B cell (primary cell): ENCODE results near the gene CREBBP. TPM values are rescaled to one million over a fixed set of nuclear protein-coding genes. Genes with fewer than 3 reads are reported as not detected.

Experiments used
- ATAC-seq: fragments of 200-7000 bp; cut with Tn5 transposase; one replicate; pipeline ENCODE4 v1.10.0; 2021; ENCODE audit warnings: low read depth, mild to moderate bottlenecking, moderate number of reproducible peaks, moderate library complexity
- CTCF ChIA-PET: fragments of 350-600 bp; sonication (Branson Sonifier 250); formaldehyde crosslinking; loops from one replicate; lab custom pipeline; 2021; ENCODE audit warnings: antibody characterized with exemption, inconsistent platforms; lab: Charles Lee
- POLR2A ChIA-PET: fragments of 350-600 bp; sonication (Branson Sonifier 250); formaldehyde crosslinking; loops from one replicate; lab custom pipeline; 2021; ENCODE audit warnings: antibody characterized with exemption; lab: Charles Lee
- DNase-seq: peaks from one replicate; pipeline ENCODE4 v3.0.0; 2013
- H2AFZ ChIP-seq: 2 replicates; pipeline ENCODE4 v1.6.1; 2012; ENCODE audit warnings: mild to moderate bottlenecking, low read depth, low read length; ENCODE audit not compliant: insufficient read depth, poor library complexity, severe bottlenecking
- H3K27ac ChIP-seq, 2 donors: 1 replicate in 1 of 2; 2 replicates in 1 of 2; pipeline ENCODE4 v1.5.1; 2012 to 2013; ENCODE audit warnings: low read length in 2 of 2, mild to moderate bottlenecking in 2 of 2, moderate library complexity in 1 of 2
- H3K27me3 ChIP-seq, 4 experiments: fragments of 200-600 bp in 1 of 4; sonication (generic) in 1 of 4; replicated peaks in 1 of 4; 1 replicate in 2 of 4; 2 replicates in 2 of 4; pipeline versions ENCODE4 v1.6.1 to v1.7.0; 2013 to 2016; ENCODE audit warnings: low read length in 3 of 4, mild to moderate bottlenecking in 2 of 4, mixed read lengths in 1 of 4, moderate library complexity in 1 of 4; ENCODE audit not compliant: insufficient read depth in 4 of 4, control insufficient read depth in 3 of 4; ENCODE audit errors: control extremely low read depth in 1 of 4
- H3K36me3 ChIP-seq, 2 experiments: replicated peaks in 1 of 2; 1 replicate in 1 of 2; 2 replicates in 1 of 2; pipeline versions ENCODE4 v1.6.1 to v1.7.1; 2013; ENCODE audit warnings: low read length in 1 of 2; ENCODE audit not compliant: insufficient read depth in 2 of 2, control insufficient read depth in 1 of 2; ENCODE audit errors: control extremely low read depth in 1 of 2, extremely low read depth in 1 of 2
- H3K4me1 ChIP-seq, 2 donors: fragments of 200-600 bp in 1 of 2; sonication (generic) in 1 of 2; 1 replicate in 1 of 2; 2 replicates in 1 of 2; pipeline versions ENCODE4 v1.5.1 to v1.6.1; 2013 to 2017; ENCODE audit warnings: low read length in 2 of 2; ENCODE audit not compliant: control insufficient read depth in 2 of 2, insufficient read depth in 2 of 2
- H3K4me2 ChIP-seq: replicated peaks from 2 replicates; pipeline ENCODE3; 2012; ENCODE audit warnings: mild to moderate bottlenecking, low read depth, low read length; ENCODE audit not compliant: poor library complexity, severe bottlenecking
- H3K4me3 ChIP-seq, 5 experiments: fragments of 200-600 bp in 1 of 5; sonication (generic) in 1 of 5; 1 replicate in 3 of 5; 2 replicates in 2 of 5; pipeline versions ENCODE4 v1.5.1 to v1.7.0; 2011 to 2016; ENCODE audit warnings: low read length in 4 of 5, mild to moderate bottlenecking in 4 of 5, low read depth in 2 of 5, control low read depth in 1 of 5, moderate library complexity in 1 of 5; ENCODE audit not compliant: insufficient read depth in 1 of 5; ENCODE audit errors: control extremely low read depth in 1 of 5, extremely low read depth in 1 of 5
- H3K79me2 ChIP-seq: fragments of 200-600 bp; sonication (generic); one replicate; pipeline ENCODE4 v1.6.0; 2016; ENCODE audit warnings: low read length; ENCODE audit not compliant: control insufficient read depth, insufficient read depth
- H3K9ac ChIP-seq: fragments of 200-600 bp; sonication (generic); 2 replicates; pipeline ENCODE4 v1.6.1; 2017; ENCODE audit warnings: mild to moderate bottlenecking, low read length, moderate library complexity
- H3K9me3 ChIP-seq, 3 donors: one replicate each; pipeline versions ENCODE4 v1.6.1 to v1.7.1; 2013; ENCODE audit warnings: low read length in 2 of 3; ENCODE audit not compliant: control insufficient read depth in 2 of 3, insufficient read depth in 1 of 3; ENCODE audit errors: control extremely low read depth in 1 of 3
- H4K20me1 ChIP-seq: 2 replicates; pipeline ENCODE4 v1.6.0; 2012; ENCODE audit warnings: mild to moderate bottlenecking, low read length; ENCODE audit not compliant: insufficient read depth, control insufficient read depth, poor library complexity, severe bottlenecking
- H3K27ac Mint-ChIP-seq: one replicate; pipeline ENCODE4 v1.8.0; 2021; ENCODE audit warnings: mixed read lengths
- H3K27me3 Mint-ChIP-seq: one replicate; pipeline ENCODE4 v1.8.0; 2021; ENCODE audit warnings: mixed read lengths
- H3K4me1 Mint-ChIP-seq: one replicate; pipeline ENCODE4 v1.8.0; 2021; ENCODE audit warnings: mixed read lengths
- H3K4me3 Mint-ChIP-seq: one replicate; pipeline ENCODE4 v1.8.0; 2021; ENCODE audit warnings: mixed read lengths
- H3K9me3 Mint-ChIP-seq: one replicate; pipeline ENCODE4 v1.8.0; 2022; ENCODE audit warnings: mixed read lengths; ENCODE audit not compliant: insufficient read depth
- EZH2 ChIP-seq: IDR thresholded peaks from 2 replicates; pipeline ENCODE4 v1.6.1; 2012; ENCODE audit warnings: borderline replicate concordance, low read depth, mild to moderate bottlenecking, moderate library complexity, low read length; ENCODE audit not compliant: insufficient read depth, poor library complexity, severe bottlenecking
- WGBS: methylation state at CpG from one replicate; pipeline ENCODE4 v1.1.5; 2013; ENCODE audit warnings: missing lambda C conversion rate; ENCODE audit not compliant: insufficient coverage; 5-methylcytosine and 5-hydroxymethylcytosine counted together
- intact Hi-C: fragments of 100-400 bp; cut with micrococcal nuclease; formaldehyde crosslinking; loops from one replicate; pipeline ENCODE4 v1.10.0; 2022
- polyA plus RNA-seq: library from polyadenylated mRNA; depleted of rRNA; stranded (reverse); fragments of >200 nt; gene quantifications from 2 replicates; pipeline ENCODE4 v1.2.3, GENCODE V29; 2012
- total RNA-seq, 2 donors: library from RNA; stranded (reverse); fragments of 120-200 nt in 1 of 2; gene quantifications; 1 replicate in 1 of 2; 2 replicates in 1 of 2; pipeline versions ENCODE4 v1.2.3 to v1.2.4, GENCODE V29; 2013 to 2022
- TF ChIP-seq, protein P1 (sequence below): fragments of 200-600 bp; IDR thresholded peaks from one replicate; pipeline ENCODE4 v1.8.0; 2022; ENCODE audit warnings: antibody characterized with exemption, mild to moderate bottlenecking

Gene CREBBP
- total and polyA plus RNA-seq, 2 donors (not counting 1 experiment from before 2014, with no cell fraction given), result 27.6 to 206 TPM

GRCh38 chr16:3810818-3811217, 69.7 kb downstream of the CREBBP start:
- no peak overlapping the region for H2AFZ ChIP-seq
- H3K36me3 ChIP-seq, result peaks cover 3 to 51% of the 10 kb centered on the region in 2 experiments
- TF ChIP-seq, protein P1, sequence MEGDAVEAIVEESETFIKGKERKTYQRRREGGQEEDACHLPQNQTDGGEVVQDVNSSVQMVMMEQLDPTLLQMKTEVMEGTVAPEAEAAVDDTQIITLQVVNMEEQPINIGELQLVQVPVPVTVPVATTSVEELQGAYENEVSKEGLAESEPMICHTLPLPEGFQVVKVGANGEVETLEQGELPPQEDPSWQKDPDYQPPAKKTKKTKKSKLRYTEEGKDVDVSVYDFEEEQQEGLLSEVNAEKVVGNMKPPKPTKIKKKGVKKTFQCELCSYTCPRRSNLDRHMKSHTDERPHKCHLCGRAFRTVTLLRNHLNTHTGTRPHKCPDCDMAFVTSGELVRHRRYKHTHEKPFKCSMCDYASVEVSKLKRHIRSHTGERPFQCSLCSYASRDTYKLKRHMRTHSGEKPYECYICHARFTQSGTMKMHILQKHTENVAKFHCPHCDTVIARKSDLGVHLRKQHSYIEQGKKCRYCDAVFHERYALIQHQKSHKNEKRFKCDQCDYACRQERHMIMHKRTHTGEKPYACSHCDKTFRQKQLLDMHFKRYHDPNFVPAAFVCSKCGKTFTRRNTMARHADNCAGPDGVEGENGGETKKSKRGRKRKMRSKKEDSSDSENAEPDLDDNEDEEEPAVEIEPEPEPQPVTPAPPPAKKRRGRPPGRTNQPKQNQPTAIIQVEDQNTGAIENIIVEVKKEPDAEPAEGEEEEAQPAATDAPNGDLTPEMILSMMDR, result no peak
- no peak for TF ChIP-seq EZH2
- no peak overlapping the region for H3K27ac ChIP-seq
- peaks cover 97% of the 10 kb centered on the region for H4K20me1 ChIP-seq
- Mint-ChIP-seq H3K27me3 (no peaks in the 10 kb centered on the region), H3K4me3 (no peak overlapping the region), H3K4me1 (peaks cover 76% of the 10 kb centered on the region), H3K27ac (no peak overlapping the region), H3K9me3 (no peaks in the 10 kb centered on the region)
- no peaks in the 10 kb centered on the region for H3K9me3 ChIP-seq
- ChIA-PET CTCF (no interaction called here), POLR2A (no interaction called here)
- DNase-seq (no peak), ATAC-seq (no peak)
- no peak overlapping the region for H3K4me3 ChIP-seq
- H3K79me2 ChIP-seq, result peaks cover 100% of the 10 kb centered on the region
- WGBS, result 100% methylated on average over 3 of the region's 3 CpGs
- peaks cover 11 to 26% of the 10 kb centered on the region in 2 donors for H3K4me1 ChIP-seq
- H3K9ac ChIP-seq, result no peak overlapping the region
- H3K27me3 ChIP-seq, result no peaks in the 10 kb centered on the region
- intact Hi-C loops, result no loop called here
- H3K4me2 ChIP-seq, result no peak overlapping the region

DNA sequence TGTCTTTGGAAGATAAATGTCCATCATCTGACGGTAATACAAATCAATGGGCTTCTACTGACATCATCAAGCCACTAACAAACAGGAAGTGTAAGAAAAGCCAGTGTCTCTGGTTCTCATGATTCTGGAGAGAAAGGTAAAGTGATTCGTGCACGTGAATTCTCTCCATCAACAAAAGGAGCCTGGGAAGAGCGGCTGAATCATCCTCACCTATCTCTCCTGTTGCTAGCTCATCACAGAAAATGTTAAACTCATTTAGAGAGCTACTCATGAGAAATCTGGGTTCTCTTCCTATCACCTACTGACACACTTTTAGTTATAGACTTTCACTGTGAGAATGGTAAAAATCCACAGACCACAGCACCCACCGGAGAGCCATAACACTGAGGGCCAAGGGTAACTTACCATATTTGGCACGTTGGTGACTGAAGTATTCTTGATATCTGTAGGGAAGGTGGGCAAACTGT, 70.3 kb downstream of the CREBBP start:
- Mint-ChIP-seq H3K27ac (no peak overlapping the region), H3K4me3 (no peak overlapping the region), H3K9me3 (no peaks in the 10 kb centered on the region), H3K4me1 (peaks cover 81% of the 10 kb centered on the region), H3K27me3 (no peaks in the 10 kb centered on the region)
- H3K27ac ChIP-seq, result no peak overlapping the region
- ChIA-PET POLR2A (no interaction called here), CTCF (no interaction called here)
- no peak overlapping the region for H2AFZ ChIP-seq
- H3K36me3 ChIP-seq, result peaks cover 3 to 54% of the 10 kb centered on the region in 2 experiments
- 66% methylated on average over 2 of the region's 6 CpGs for WGBS
- no peaks in the 10 kb centered on the region for H3K27me3 ChIP-seq
- DNase-seq, result no peak
- ATAC-seq, result no peak
- peaks cover 11 to 31% of the 10 kb centered on the region in 2 donors for H3K4me1 ChIP-seq
- no peak overlapping the region for H3K4me2 ChIP-seq
- no peak overlapping the region for H3K9ac ChIP-seq
- peaks cover 100% of the 10 kb centered on the region for H3K79me2 ChIP-seq
- intact Hi-C loops, result no loop called here
- no peak for TF ChIP-seq EZH2
- TF ChIP-seq, protein P1, result no peak
- no peak overlapping the region for H3K4me3 ChIP-seq
- H4K20me1 ChIP-seq, result peaks cover 100% of the 10 kb centered on the region
- H3K9me3 ChIP-seq, result no peaks in the 10 kb centered on the region
